CD14-positive monocyte (primary cell): ENCODE measurements around the gene GPC6. TPM values are rescaled to one million over a fixed set of nuclear protein-coding genes. Genes with fewer than 3 reads are reported as not detected.

Experiments
- DNase-seq, 3 donors: peaks; one replicate each; pipeline ENCODE4 v3.0.0-alpha.2; 2011 to 2022
- H2AFZ ChIP-seq: 2 replicates; pipeline ENCODE4 v1.6.0; 2012; ENCODE audit warnings: mild to moderate bottlenecking, low read depth, low read length, inconsistent platforms; ENCODE audit not compliant: insufficient read depth, poor library complexity, severe bottlenecking
- H3K27ac ChIP-seq, 2 donors: 1 replicate in 1 of 2; 2 replicates in 1 of 2; pipeline ENCODE4 v1.5.1; 2012 to 2013; ENCODE audit warnings: low read length in 2 of 2, control low read depth in 1 of 2, inconsistent platforms in 1 of 2, low read depth in 1 of 2, mild to moderate bottlenecking in 1 of 2
- H3K27me3 ChIP-seq, 2 donors: one replicate each; pipeline versions ENCODE4 v1.6.0 to v1.6.1; 2011 to 2013; ENCODE audit warnings: low read length in 2 of 2; ENCODE audit not compliant: control insufficient read depth in 2 of 2, insufficient read depth in 2 of 2
- H3K36me3 ChIP-seq, 2 donors: replicated peaks in 1 of 2; 1 replicate in 1 of 2; 2 replicates in 1 of 2; pipeline versions ENCODE4 v1.5.1 to v1.6.1; 2012 to 2013; ENCODE audit warnings: low read length in 2 of 2, control low read depth in 1 of 2, inconsistent platforms in 1 of 2, mild to moderate bottlenecking in 1 of 2; ENCODE audit not compliant: insufficient read depth in 2 of 2, control insufficient read depth in 1 of 2
- H3K4me1 ChIP-seq, 2 donors: 1 replicate in 1 of 2; 2 replicates in 1 of 2; pipeline versions ENCODE4 v1.5.1 to v1.6.1; 2012 to 2013; ENCODE audit warnings: low read length in 2 of 2, control low read depth in 1 of 2, inconsistent platforms in 1 of 2, mild to moderate bottlenecking in 1 of 2, moderate library complexity in 1 of 2; ENCODE audit not compliant: insufficient read depth in 2 of 2, control insufficient read depth in 1 of 2
- H3K4me2 ChIP-seq: replicated peaks from 2 replicates; pipeline ENCODE3; 2012; ENCODE audit warnings: low read length, moderate library complexity, mild to moderate bottlenecking; ENCODE audit not compliant: poor library complexity, severe bottlenecking; ENCODE audit errors: extremely low read depth
- H3K4me3 ChIP-seq, 3 experiments: fragments of 200-600 bp in 1 of 3; sonication (generic) in 1 of 3; replicated peaks in 1 of 3; 1 replicate in 2 of 3; 2 replicates in 1 of 3; pipeline ENCODE4 v1.5.1; 2011 to 2013; ENCODE audit warnings: low read length in 3 of 3, mild to moderate bottlenecking in 3 of 3, control low read depth in 2 of 3, low read depth in 2 of 3, inconsistent platforms in 1 of 3, moderate library complexity in 1 of 3
- H3K79me2 ChIP-seq: 2 replicates; pipeline ENCODE4 v1.6.0; 2012; ENCODE audit warnings: mild to moderate bottlenecking, control low read depth, inconsistent platforms, low read length, moderate library complexity; ENCODE audit not compliant: insufficient read depth
- H3K9ac ChIP-seq: 2 replicates; pipeline ENCODE4 v1.6.0; 2017; ENCODE audit warnings: low read length, mild to moderate bottlenecking; ENCODE audit not compliant: insufficient read depth, poor library complexity, severe bottlenecking
- H3K9me3 ChIP-seq, 2 donors: replicated peaks in 1 of 2; 1 replicate in 1 of 2; 2 replicates in 1 of 2; pipeline versions ENCODE4 v1.5.1 to v1.6.1; 2012 to 2013; ENCODE audit warnings: low read length in 2 of 2, control low read depth in 1 of 2; ENCODE audit not compliant: control insufficient read depth in 1 of 2, insufficient read depth in 1 of 2
- H4K20me1 ChIP-seq: 2 replicates; pipeline ENCODE4 v1.6.0; 2012; ENCODE audit warnings: mild to moderate bottlenecking, low read length, control low read depth, moderate library complexity; ENCODE audit not compliant: insufficient read depth
- H3K27ac Mint-ChIP-seq, 7 donors: one replicate each; pipeline ENCODE4 v1.8.0; 2020; ENCODE audit warnings: mild to moderate bottlenecking in 7 of 7, mixed read lengths in 7 of 7, moderate library complexity in 6 of 7, inconsistent platforms in 2 of 7
- H3K27me3 Mint-ChIP-seq, 3 donors: one replicate each; pipeline ENCODE4 v1.8.0; 2021 to 2022; ENCODE audit warnings: low read depth in 3 of 3, mild to moderate bottlenecking in 3 of 3, mixed read lengths in 3 of 3, moderate library complexity in 3 of 3, inconsistent platforms in 1 of 3
- H3K36me3 Mint-ChIP-seq, 2 donors: one replicate each; pipeline ENCODE4 v1.8.0; 2020; ENCODE audit warnings: mixed read lengths in 2 of 2, inconsistent platforms in 1 of 2, mild to moderate bottlenecking in 1 of 2
- H3K4me1 Mint-ChIP-seq: one replicate; pipeline ENCODE4 v1.8.0; 2020; ENCODE audit warnings: mild to moderate bottlenecking, mixed read lengths
- H3K4me3 Mint-ChIP-seq, 2 donors: one replicate each; pipeline ENCODE4 v1.8.0; 2020; ENCODE audit warnings: mild to moderate bottlenecking in 2 of 2, mixed read lengths in 2 of 2, moderate library complexity in 1 of 2
- H3K9me3 Mint-ChIP-seq, 7 donors: one replicate each; pipeline ENCODE4 v1.8.0; 2020 to 2022; ENCODE audit warnings: mixed read lengths in 7 of 7, mild to moderate bottlenecking in 6 of 7, moderate library complexity in 6 of 7, inconsistent platforms in 2 of 7
- CTCF ChIP-seq: fragments of 200-600 bp; IDR thresholded peaks from one replicate; pipeline ENCODE4 v1.8.0; 2022; ENCODE audit warnings: antibody characterized with exemption, mild to moderate bottlenecking
- WGBS: methylation state at CpG from one replicate; pipeline ENCODE4 v1.1.5; 2013; ENCODE audit warnings: missing lambda C conversion rate; ENCODE audit not compliant: insufficient coverage; 5-methylcytosine and 5-hydroxymethylcytosine counted together
- intact Hi-C, 2 donors: fragments of 100-400 bp; cut with micrococcal nuclease; formaldehyde crosslinking; loops; one replicate each; pipeline versions ENCODE4 v1.15.0 to v1.15.1; 2023
- polyA plus RNA-seq, 3 donors: library from polyadenylated mRNA; depleted of rRNA in 1 of 3; unstranded in 2 of 3; stranded (reverse) in 1 of 3; fragments of 300-500 nt in 2 of 3; fragments of >200 nt in 1 of 3; fragmentation: Illumina TruSeq in 2 of 3; gene quantifications; 1 replicate in 2 of 3; 2 replicates in 1 of 3; pipeline ENCODE4 v1.2.3, GENCODE V29; 2012 to 2021

GPC6 gene
- polyA plus RNA-seq, 3 donors, result not detected

GRCh38 chr13:94323764-94324758, 1097.5 kb downstream of the GPC6 start:
- H3K4me3 ChIP-seq, result no peak overlapping the region
- intact Hi-C loops, result no loop called here

More at GRCh38 chr13:94323764-94324758, 1097.5 kb downstream of the GPC6 start:
- Histone ChIP-seq H3K4me2 (no peak overlapping the region), H3K9me3 (no peaks in the 10 kb centered on the region), H2AFZ (no peak overlapping the region), H3K36me3 (no peaks in the 10 kb centered on the region), H3K9ac (no peak overlapping the region), H3K27ac (no peak overlapping the region), H3K79me2 (no peaks in the 10 kb centered on the region), H3K4me1 (peaks cover 0 to 11% of the 10 kb centered on the region in 2 donors), H4K20me1 (no peaks in the 10 kb centered on the region), H3K27me3 (no peaks in the 10 kb centered on the region)
- 5% methylated on average over 4 of the region's 10 CpGs for WGBS
- H3K27ac Mint-ChIP-seq, result no peak overlapping the region
- H3K27me3 Mint-ChIP-seq, result peaks cover 0 to 1% (median 0%) of the 10 kb centered on the region in 3 donors
- no peak for TF ChIP-seq CTCF
- peaks cover 0 to 4% (median 0%) of the 10 kb centered on the region in 7 donors for H3K9me3 Mint-ChIP-seq
- peaks cover 5% of the 10 kb centered on the region for H3K4me1 Mint-ChIP-seq
- no peaks in the 10 kb centered on the region for H3K36me3 Mint-ChIP-seq
- no peak overlapping the region for H3K4me3 Mint-ChIP-seq
- DNase-seq, result no peak
